T47D (cell line): ENCODE measurements around the gene NAT14.

Experiments used
- DNase-seq, 2 experiments: peaks; one replicate each; pipeline versions ENCODE4 v3.0.0 to v3.0.0-alpha.2; 2011 to 2012; ENCODE audit warnings: low read depth in 1 of 2, low spot score in 1 of 2
- JUND ChIP-seq: IDR thresholded peaks from 2 replicates; pipeline ENCODE4 v1.6.1; 2012; ENCODE audit warnings: low read depth
- in situ Hi-C: cut with HindIII; loops from 2 replicates; pipeline ENCODE4 v1.10.0; 2016; ENCODE audit warnings: low sequenced_read_pairs, low pct_unique_long_range_greater_than_20kb

Gene NAT14

DNA sequence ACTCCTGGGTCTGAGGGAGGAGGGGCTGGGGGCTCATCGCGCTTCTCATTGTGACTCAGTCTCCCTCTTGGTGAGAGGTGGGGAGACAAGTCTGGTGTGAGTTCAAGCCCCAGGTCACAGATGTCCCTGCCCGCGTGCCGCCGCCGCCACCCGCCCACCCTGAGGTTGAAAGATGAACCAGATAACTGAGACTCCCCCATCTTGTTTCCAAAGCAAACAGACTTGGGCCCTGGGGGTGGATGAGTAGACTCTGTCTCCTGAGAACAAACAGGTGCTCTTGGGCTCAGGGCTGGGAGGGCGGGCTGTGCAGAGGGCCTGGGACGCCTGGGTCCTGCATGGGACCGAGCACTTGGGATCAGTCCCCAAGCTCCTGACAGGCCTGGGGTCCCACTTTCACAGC lies 51.4 kb downstream of the NAT14 start:
- DNase-seq, result no peak
- in situ Hi-C loops, result no loop called here
- no peak for TF ChIP-seq JUND
